Spinal cord (tissue), 10 donors: ENCODE measurements around the gene ZSWIM1. TPM values are rescaled to one million over a fixed set of nuclear protein-coding genes. Genes with fewer than 3 reads are reported as not detected.
"Not testable (repeated sequence)": the region's sequence is repeated elsewhere in the genome, so short reads cannot be mapped to it uniquely, and the experiment has no call there.

Experiments
- DNase-seq, 6 donors: peaks; one replicate each; pipeline versions ENCODE4 v3.0.0 to v3.0.0-alpha.2; 2013 to 2015; ENCODE audit warnings: low spot score in 6 of 6, low read depth in 4 of 6
- H3K27ac ChIP-seq: one replicate; pipeline ENCODE4 v1.5.1; 2013; ENCODE audit warnings: low read depth, low read length, control low read depth
- H3K27me3 ChIP-seq: one replicate; pipeline ENCODE4 v1.6.1; 2013; ENCODE audit warnings: low read length; ENCODE audit not compliant: control insufficient read depth, insufficient read depth
- H3K36me3 ChIP-seq: one replicate; pipeline ENCODE4 v1.6.1; 2013; ENCODE audit warnings: low read length; ENCODE audit not compliant: control insufficient read depth, insufficient read depth
- H3K4me1 ChIP-seq: one replicate; pipeline ENCODE4 v1.6.1; 2013; ENCODE audit warnings: low read length; ENCODE audit not compliant: control insufficient read depth, insufficient read depth
- H3K4me3 ChIP-seq: one replicate; pipeline ENCODE4 v1.5.1; 2013; ENCODE audit warnings: low read depth, low read length, control low read depth
- H3K9me3 ChIP-seq: one replicate; pipeline ENCODE4 v1.6.1; 2013; ENCODE audit warnings: low read length; ENCODE audit not compliant: control insufficient read depth, insufficient read depth
- WGBS: methylation state at CpG from one replicate; pipeline ENCODE4 v1.1.5; 2013; ENCODE audit warnings: missing lambda C conversion rate; ENCODE audit not compliant: insufficient coverage; 5-methylcytosine and 5-hydroxymethylcytosine counted together
- polyA plus RNA-seq, 2 donors: library from polyadenylated mRNA; unstranded; fragments of 120-200 nt; gene quantifications; one replicate each; pipeline ENCODE4 v1.2.1, GENCODE V29; 2013; ENCODE audit not compliant: insufficient read length in 2 of 2
- total RNA-seq, 2 donors: library from RNA; depleted of rRNA in 1 of 2; stranded (reverse); fragments of 120-200 nt in 1 of 2; fragments of >200 nt in 1 of 2; gene quantifications; one replicate each; pipeline versions ENCODE4 v1.2.3 to v1.2.4, GENCODE V29; 2013 to 2014
- donor health status: healthy.

The ZSWIM1 gene
- total and polyA plus RNA-seq, 4 donors = 5.5 to 18.3 (median 13.9) TPM

GRCh38 chr20:45867136-45867818, 13.8 kb upstream of the ZSWIM1 start:
- 100% methylated on average over 1 of the region's 6 CpGs for WGBS
- Histone ChIP-seq H3K4me3 (no peak overlapping the region), H3K9me3 (no peaks in the 10 kb centered on the region), H3K36me3 (peaks cover 3% of the 10 kb centered on the region), H3K4me1 (no peaks in the 10 kb centered on the region), H3K27me3 (no peaks in the 10 kb centered on the region), H3K27ac (no peak overlapping the region)
- DNase-seq = no peak

- no peaks in the 10 kb centered on the region for H3K27me3 ChIP-seq
- no peaks in the 10 kb centered on the region for H3K9me3 ChIP-seq
- H3K27ac ChIP-seq = no peak overlapping the region
- H3K4me3 ChIP-seq = no peak overlapping the region
- H3K36me3 ChIP-seq = peaks cover 7% of the 10 kb centered on the region
- no peak for DNase-seq
- H3K4me1 ChIP-seq = no peaks in the 10 kb centered on the region
Measured at GRCh38 chr20:45867819-45868176, 13.2 kb upstream of the ZSWIM1 start.

GRCh38 chr20:45872626-45873025, 8.4 kb upstream of the ZSWIM1 start:
- no peak for DNase-seq

GRCh38 chr20:45873409-45874103, 7.5 kb upstream of the ZSWIM1 start:
- no peak overlapping the region for H3K27ac ChIP-seq
- peaks cover 32% of the 10 kb centered on the region for H3K36me3 ChIP-seq
- H3K27me3 ChIP-seq = no peaks in the 10 kb centered on the region
- H3K9me3 ChIP-seq = no peaks in the 10 kb centered on the region
- H3K4me1 ChIP-seq = no peaks in the 10 kb centered on the region
- H3K4me3 ChIP-seq = no peak overlapping the region
- WGBS = no CpG with 5 or more reads among the region's 1 CpG
- DNase-seq = no peak

More at GRCh38 chr20:45872626-45873025, 8.4 kb upstream of the ZSWIM1 start:
- WGBS = 96% methylated on average over 2 of the region's 4 CpGs
- Histone ChIP-seq H3K27ac (no peak overlapping the region), H3K36me3 (peaks cover 23% of the 10 kb centered on the region), H3K27me3 (no peaks in the 10 kb centered on the region), H3K4me1 (no peaks in the 10 kb centered on the region), H3K9me3 (no peaks in the 10 kb centered on the region), H3K4me3 (no peak overlapping the region)

- WGBS = 100% methylated on average over 5 of the region's 10 CpGs
- peaks cover 34% of the 10 kb centered on the region for H3K36me3 ChIP-seq
- not testable (repeated sequence) for DNase-seq, H3K4me3 ChIP-seq, H3K27ac ChIP-seq, H3K9me3 ChIP-seq, H3K27me3 ChIP-seq, H3K4me1 ChIP-seq
Measured at GRCh38 chr20:45874104-45874481, 6.9 kb upstream of the ZSWIM1 start.

GRCh38 chr20:45874576-45874975, 6.5 kb upstream of the ZSWIM1 start:
- Histone ChIP-seq H3K27ac (no peak overlapping the region), H3K4me1 (no peaks in the 10 kb centered on the region), H3K4me3 (no peak overlapping the region), H3K27me3 (no peaks in the 10 kb centered on the region), H3K9me3 (no peaks in the 10 kb centered on the region), H3K36me3 (peaks cover 35% of the 10 kb centered on the region)
- no peak for DNase-seq
- WGBS = 72% methylated on average over 3 of the region's 4 CpGs

- peaks cover 11% of the 10 kb centered on the region for H3K4me1 ChIP-seq
- DNase-seq = no peak
- H3K9me3 ChIP-seq = no peaks in the 10 kb centered on the region
- 91% methylated on average over 13 of the region's 13 CpGs for WGBS
- no peak overlapping the region for H3K27ac ChIP-seq
- H3K27me3 ChIP-seq = no peaks in the 10 kb centered on the region
- H3K4me3 ChIP-seq = no peak overlapping the region
- peaks cover 37% of the 10 kb centered on the region for H3K36me3 ChIP-seq
Measured at GRCh38 chr20:45878076-45878761, 2.8 kb upstream of the ZSWIM1 start.

- Histone ChIP-seq H3K27ac (no peak overlapping the region), H3K4me3 (no peak overlapping the region), H3K27me3 (no peaks in the 10 kb centered on the region), H3K4me1 (peaks cover 11% of the 10 kb centered on the region), H3K36me3 (peaks cover 61% of the 10 kb centered on the region), H3K9me3 (no peaks in the 10 kb centered on the region)
- no peak for DNase-seq
- 98% methylated on average over 4 of the region's 4 CpGs for WGBS
Measured at GRCh38 chr20:45882469-45883099, 1.6 kb downstream of the ZSWIM1 start.

GRCh38 chr20:45883100-45883469, 2.1 kb downstream of the ZSWIM1 start:
- no peak for DNase-seq
- H3K9me3 ChIP-seq = no peaks in the 10 kb centered on the region
- no peak overlapping the region for H3K27ac ChIP-seq
- no peaks in the 10 kb centered on the region for H3K27me3 ChIP-seq
- H3K4me3 ChIP-seq = no peak overlapping the region
- H3K4me1 ChIP-seq = peaks cover 11% of the 10 kb centered on the region
- WGBS = 79% methylated on average over 9 of the region's 9 CpGs
- H3K36me3 ChIP-seq = peaks cover 56% of the 10 kb centered on the region
